ENCODE data around the gene HDX.

DNA sequence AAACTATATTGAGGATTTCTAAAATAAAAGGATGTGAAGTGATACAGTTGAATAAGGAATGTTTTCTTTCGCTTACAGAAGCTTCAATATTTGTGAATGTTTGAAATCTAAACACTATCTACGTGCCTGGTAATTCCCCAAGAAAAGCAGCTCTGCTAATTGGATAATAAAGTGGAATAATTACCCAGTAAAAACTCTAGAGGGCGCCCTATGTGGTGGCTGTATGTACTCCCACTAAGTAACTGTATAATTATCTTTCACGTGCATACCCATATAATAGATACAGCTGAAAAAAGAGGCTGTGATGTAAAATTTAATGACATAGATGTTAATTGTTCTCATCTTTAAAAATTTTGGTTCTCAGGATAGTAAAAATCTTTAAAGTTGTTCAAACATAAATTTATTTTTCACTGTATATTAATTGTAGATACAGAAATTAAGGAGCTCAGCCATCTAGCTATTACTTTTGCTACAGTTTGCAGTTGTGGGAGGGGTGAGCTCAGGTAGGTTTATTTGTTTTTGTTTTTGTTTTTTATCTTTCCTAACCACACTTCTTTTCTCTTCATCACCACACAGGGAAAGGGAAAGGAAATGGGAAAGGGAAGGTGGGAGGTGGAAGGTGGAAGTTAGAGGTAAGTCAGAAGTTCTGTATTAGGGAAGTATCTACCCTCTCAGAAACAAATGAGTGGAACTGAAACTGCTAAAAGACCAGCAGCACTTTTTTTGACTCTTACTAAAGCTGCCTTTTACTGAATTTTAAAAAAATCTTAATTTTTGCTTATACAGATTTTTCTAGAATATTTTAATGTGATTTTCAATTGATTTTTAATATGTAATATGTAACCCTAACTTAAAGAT is 162.5 kb downstream of the HDX start:
- TF ChIP-seq EZH2 (IDR thresholded peaks at IDR 0.05; ENCODE audit: low read length, missing control alignments) (no peak), CTCF (conservative IDR thresholded peaks at IDR 0.05 in 1 of 2, IDR thresholded peaks at IDR 0.05 in 1 of 2; ENCODE audit: low read depth in 1 of 2, low read length in 2 of 2) (peak; percentile 39 to 56)
